ENCODE data around the gene PHF11.
A peak's percentile ranks its signal among the peaks of the same experiment; 100 is the strongest.
"Not testable (repeated sequence)": the region's sequence is repeated elsewhere in the genome, so short reads cannot be mapped to it uniquely, and the experiment has no call there.

PHF11 gene

GRCh38 chr13:49495783-49496762 lies at the start of gene PHF11:
TSS of gene PHF11 (plus strand) at chr13:49495953. CDS start at chr13:49496002, 49 bp downstream.
- peak; percentile 84 for DNase-seq (ENCODE audit: low spot score)

- no peak for DNase-seq (ENCODE audit: low spot score)
Observed at GRCh38 chr13:49446473-49446872, 49.3 kb upstream of the PHF11 start.

- no peak for DNase-seq (ENCODE audit: low spot score)
Observed at GRCh38 chr13:49448753-49449152, 47.0 kb upstream of the PHF11 start.

GRCh38 chr13:49450105-49450819 lies 45.5 kb upstream of the PHF11 start:
- DNase-seq (ENCODE audit: low spot score): no peak

GRCh38 chr13:49452725-49453457 lies 42.9 kb upstream of the PHF11 start:
- DNase-seq (ENCODE audit: low spot score): no peak

GRCh38 chr13:49453465-49453864 lies 42.3 kb upstream of the PHF11 start:
- no peak for DNase-seq (ENCODE audit: low spot score)

- peak; percentile 24 for DNase-seq (ENCODE audit: low spot score)
Observed at GRCh38 chr13:49454388-49455006, 41.3 kb upstream of the PHF11 start.

GRCh38 chr13:49455007-49455398 lies 40.8 kb upstream of the PHF11 start:
- DNase-seq (ENCODE audit: low spot score): no peak

GRCh38 chr13:49456156-49456555 lies 39.6 kb upstream of the PHF11 start:
- DNase-seq (ENCODE audit: low spot score): no peak

- DNase-seq (ENCODE audit: low spot score): no peak
Observed at GRCh38 chr13:49457221-49457620, 38.5 kb upstream of the PHF11 start.

GRCh38 chr13:49459580-49459979 lies 36.2 kb upstream of the PHF11 start:
- DNase-seq (ENCODE audit: low spot score): no peak

- no peak for DNase-seq (ENCODE audit: low spot score)
Observed at GRCh38 chr13:49464085-49464484, 31.7 kb upstream of the PHF11 start.

- peak; percentile 11 for DNase-seq (ENCODE audit: low spot score)
Observed at GRCh38 chr13:49464621-49465325, 31.0 kb upstream of the PHF11 start.

GRCh38 chr13:49466292-49466838 lies 29.4 kb upstream of the PHF11 start:
- no peak for DNase-seq (ENCODE audit: low spot score)

GRCh38 chr13:49472186-49472585 lies 23.6 kb upstream of the PHF11 start:
- no peak for DNase-seq (ENCODE audit: low spot score)

GRCh38 chr13:49476529-49476928 lies 19.2 kb upstream of the PHF11 start:
- no peak for DNase-seq (ENCODE audit: low spot score)

GRCh38 chr13:49481788-49482187 lies 14.0 kb upstream of the PHF11 start:
- DNase-seq (ENCODE audit: low spot score): no peak

GRCh38 chr13:49488563-49488962 lies 7.2 kb upstream of the PHF11 start:
- no peak for DNase-seq (ENCODE audit: low spot score)

GRCh38 chr13:49494645-49495044 lies 1.1 kb upstream of the PHF11 start:
- no peak for DNase-seq (ENCODE audit: low spot score)

- not testable (repeated sequence) for DNase-seq (ENCODE audit: low spot score)
Observed at GRCh38 chr13:49496837-49497236, 1.1 kb downstream of the PHF11 start.

- no peak for DNase-seq (ENCODE audit: low spot score)
Observed at GRCh38 chr13:49497272-49497671, 1.5 kb downstream of the PHF11 start.

All from AG08396 (cell line).